T47D (cell line): ENCODE measurements around the gene OMD.

Experiments used
- DNase-seq, 2 experiments: peaks; one replicate each; pipeline versions ENCODE4 v3.0.0 to v3.0.0-alpha.2; 2011 to 2012; ENCODE audit warnings: low read depth in 1 of 2, low spot score in 1 of 2
- JUND ChIP-seq: IDR thresholded peaks from 2 replicates; pipeline ENCODE4 v1.6.1; 2012; ENCODE audit warnings: low read depth
- in situ Hi-C: cut with HindIII; loops from 2 replicates; pipeline ENCODE4 v1.10.0; 2016; ENCODE audit warnings: low sequenced_read_pairs, low pct_unique_long_range_greater_than_20kb

Gene OMD

GRCh38 chr9:92404042-92404836, 20.0 kb downstream of the OMD start, which contains the start of gene OGN:
Gene OGN (minus strand): TSS chr9:92404578. CDS start chr9:92403407, 1,171 bp downstream.
- no peak for TF ChIP-seq JUND
- DNase-seq: no peak
- in situ Hi-C loops: no loop called here

DNA sequence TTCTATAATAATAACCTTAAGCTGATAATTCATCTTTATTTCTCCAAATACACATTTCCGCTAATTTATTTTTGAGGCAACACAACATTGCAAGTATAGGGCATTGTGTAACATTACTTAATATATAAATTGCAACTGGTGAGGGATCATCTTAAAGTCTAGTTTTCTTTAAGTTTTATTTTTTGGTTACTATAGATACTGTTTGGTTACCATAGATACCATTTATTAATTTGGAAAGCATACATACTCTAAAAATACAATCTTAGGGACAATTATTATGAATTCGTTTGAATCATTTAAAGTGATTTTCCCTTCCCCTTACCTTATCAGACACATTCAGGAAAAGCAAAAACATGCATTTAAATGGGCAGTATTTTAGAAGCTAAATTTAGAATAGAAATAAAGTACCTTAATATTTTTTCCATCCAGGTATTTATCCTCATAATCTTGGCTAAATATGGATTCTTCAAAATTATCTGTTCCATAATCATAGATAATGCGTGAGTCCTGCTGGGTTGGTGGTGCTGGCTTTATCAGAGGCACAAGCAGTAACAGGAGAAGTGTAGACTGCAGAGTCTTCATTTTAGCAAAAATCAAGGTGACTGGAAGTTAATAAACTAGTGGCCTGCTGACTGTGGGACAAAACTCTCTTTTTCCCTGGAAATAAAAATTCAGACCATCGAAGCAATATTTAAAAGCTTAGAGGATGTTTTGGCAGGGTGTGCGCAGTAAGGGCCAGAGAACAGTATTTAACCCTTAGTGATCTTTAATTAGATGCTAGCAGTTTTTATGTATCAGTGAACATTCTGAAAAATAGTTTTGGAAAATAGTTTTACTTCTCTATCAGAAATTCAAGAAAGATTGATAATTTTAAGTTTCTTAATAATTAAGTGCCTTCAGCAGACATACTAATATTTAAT, 21.2 kb downstream of the OMD start:
- in situ Hi-C loops: no loop called here
- TF ChIP-seq JUND: no peak
- DNase-seq: no peak

- DNase-seq: no peak
- in situ Hi-C loops: no loop called here
- TF ChIP-seq JUND: no peak
These were observed 21.9 kb downstream of the OMD start for GRCh38 chr9:92402360-92402759.

GRCh38 chr9:92397853-92398252, 26.4 kb downstream of the OMD start:
- no peak for DNase-seq
- in situ Hi-C loops: no loop called here
- TF ChIP-seq JUND: no peak

GRCh38 chr9:92395617-92396016, 28.7 kb downstream of the OMD start:
- in situ Hi-C loops: no loop called here

GRCh38 chr9:92393686-92394085, 30.6 kb downstream of the OMD start:
- TF ChIP-seq JUND: no peak
- in situ Hi-C loops: no loop called here
- no peak for DNase-seq

More at GRCh38 chr9:92395617-92396016, 28.7 kb downstream of the OMD start:
- no peak for DNase-seq
- no peak for TF ChIP-seq JUND

GRCh38 chr9:92392690-92393089, 31.6 kb downstream of the OMD start:
- in situ Hi-C loops: no loop called here
- DNase-seq: no peak
- no peak for TF ChIP-seq JUND

- TF ChIP-seq JUND: no peak
- in situ Hi-C loops: no loop called here
- no peak for DNase-seq
These were observed 38.3 kb downstream of the OMD start for GRCh38 chr9:92385953-92386352.

DNA sequence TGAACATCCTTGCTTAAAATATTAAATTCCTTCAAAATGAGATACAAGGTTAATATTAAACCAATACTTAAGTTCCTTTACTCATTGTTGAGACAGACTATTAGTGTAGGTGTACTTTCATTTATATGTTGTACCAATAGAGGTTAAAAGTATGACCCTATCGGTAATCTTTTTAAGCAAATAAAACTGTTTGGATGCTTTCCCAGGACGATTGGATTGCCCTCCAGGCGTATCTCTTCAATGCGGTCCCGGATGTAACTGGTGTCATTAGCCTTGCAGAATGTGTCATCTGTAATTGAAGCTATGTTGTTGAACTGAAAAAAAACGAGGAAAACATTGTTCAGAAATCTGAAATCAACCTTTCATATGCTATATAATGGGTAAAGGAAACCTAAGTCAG, 38.8 kb downstream of the OMD start:
- TF ChIP-seq JUND: no peak
- DNase-seq: no peak
- in situ Hi-C loops: no loop called here

GRCh38 chr9:92385001-92385400, 39.3 kb downstream of the OMD start:
- DNase-seq: no peak
- no peak for TF ChIP-seq JUND
- in situ Hi-C loops: no loop called here

- no peak for DNase-seq
- in situ Hi-C loops: no loop called here
- no peak for TF ChIP-seq JUND
These were observed 39.9 kb downstream of the OMD start for GRCh38 chr9:92384375-92384774.

DNA sequence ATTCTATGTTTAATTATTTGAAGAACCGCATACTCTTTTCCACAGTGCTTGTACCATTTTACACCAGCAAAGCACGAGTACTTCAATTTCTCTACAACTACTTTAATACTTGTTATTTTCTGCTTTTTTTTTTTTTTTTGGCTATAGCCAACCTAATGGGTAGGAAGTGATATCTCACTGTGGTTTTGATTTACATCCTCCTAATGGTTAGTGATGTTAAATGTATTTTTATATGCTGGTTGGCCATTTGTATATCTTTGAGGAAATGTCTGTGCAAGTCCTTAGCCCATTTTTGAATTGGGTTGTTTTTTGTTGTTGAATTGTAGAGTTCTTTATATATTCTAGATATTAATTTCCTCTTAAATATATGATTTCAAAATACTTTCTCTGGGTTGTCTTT, 42.5 kb downstream of the OMD start:
- no peak for TF ChIP-seq JUND
- DNase-seq: no peak
- in situ Hi-C loops: no loop called here

DNA sequence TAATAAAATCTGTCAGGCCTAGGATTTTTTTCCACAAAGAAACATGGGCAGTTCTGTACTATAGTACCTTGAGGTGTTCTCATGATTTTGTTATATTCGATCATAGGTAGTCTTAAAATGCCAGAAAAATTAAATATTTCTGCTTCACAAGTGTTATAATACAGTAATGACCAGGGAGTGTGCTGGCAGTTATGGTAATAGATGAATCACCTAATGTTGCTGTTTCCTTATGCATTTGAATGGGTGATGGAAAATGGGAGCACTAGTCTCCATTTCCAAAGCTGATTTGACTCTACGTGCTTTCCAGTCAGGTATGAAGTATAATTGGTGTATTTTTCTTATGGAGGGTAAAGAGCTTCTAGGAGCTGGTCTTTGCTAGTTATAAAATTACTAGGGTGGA, 43.7 kb downstream of the OMD start:
- no peak for TF ChIP-seq JUND
- in situ Hi-C loops: no loop called here
- DNase-seq: no peak
